GM18870 (cell line): ENCODE data around the gene CASK.
A peak's percentile ranks its signal among the peaks of the same experiment; 100 is the strongest.
"Not testable (repeated sequence)": the region's sequence is repeated elsewhere in the genome, so short reads cannot be mapped to it uniquely, and the experiment has no call there.

Experiments used
- ATAC-seq: cut with Tn5 transposase; IDR thresholded peaks from one replicate; pipeline ENCODE4 v1.9.1; 2021; ENCODE audit warnings: moderate library complexity; ENCODE audit not compliant: unreplicated experiment

Gene CASK

GRCh38 chrX:41737065-41737464 lies 186.3 kb downstream of the CASK start:
- no peak for ATAC-seq

GRCh38 chrX:41734530-41734929 lies 188.8 kb downstream of the CASK start:
- no peak for ATAC-seq

DNA sequence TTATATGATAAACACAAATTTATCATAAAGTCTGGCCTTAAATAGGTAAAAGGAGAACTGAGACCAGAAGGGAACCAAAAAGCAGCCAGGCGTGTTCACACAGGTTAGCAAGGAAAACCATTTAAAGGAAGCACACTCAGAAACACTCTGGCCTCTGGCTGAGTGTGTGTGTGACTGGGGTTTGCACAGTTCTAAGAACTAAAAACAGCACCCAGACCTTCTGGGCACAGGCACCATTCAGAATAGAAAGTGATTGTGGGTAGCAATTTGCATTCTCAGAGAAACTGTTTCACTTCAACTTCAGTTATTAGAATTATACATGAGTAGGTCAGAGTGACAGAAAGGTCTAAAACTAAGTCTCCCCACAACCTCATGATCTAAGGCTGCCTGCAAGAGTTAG lies 189.4 kb downstream of the CASK start:
- ATAC-seq = peak; percentile 96

GRCh38 chrX:41732260-41732659 lies 191.1 kb downstream of the CASK start:
- ATAC-seq = no peak

DNA sequence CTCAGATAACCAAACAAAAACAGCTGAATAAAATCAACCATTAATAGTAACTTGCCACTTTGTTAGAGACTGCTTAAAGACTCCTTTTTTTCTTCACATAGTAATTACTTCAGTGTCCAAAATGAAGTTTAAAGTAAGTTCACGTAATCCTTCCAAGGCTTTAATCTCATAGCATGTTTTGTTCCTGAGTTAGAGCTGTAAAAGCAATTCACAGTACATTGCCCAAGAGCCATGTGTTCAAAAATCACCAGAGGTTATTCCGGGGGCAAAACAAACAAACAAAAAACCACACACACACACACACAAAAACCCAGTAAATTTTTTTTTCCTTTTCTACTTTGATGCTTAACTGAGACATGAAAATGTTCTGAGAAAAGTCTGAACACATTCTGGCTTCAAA lies 193.3 kb downstream of the CASK start:
- no peak for ATAC-seq

DNA sequence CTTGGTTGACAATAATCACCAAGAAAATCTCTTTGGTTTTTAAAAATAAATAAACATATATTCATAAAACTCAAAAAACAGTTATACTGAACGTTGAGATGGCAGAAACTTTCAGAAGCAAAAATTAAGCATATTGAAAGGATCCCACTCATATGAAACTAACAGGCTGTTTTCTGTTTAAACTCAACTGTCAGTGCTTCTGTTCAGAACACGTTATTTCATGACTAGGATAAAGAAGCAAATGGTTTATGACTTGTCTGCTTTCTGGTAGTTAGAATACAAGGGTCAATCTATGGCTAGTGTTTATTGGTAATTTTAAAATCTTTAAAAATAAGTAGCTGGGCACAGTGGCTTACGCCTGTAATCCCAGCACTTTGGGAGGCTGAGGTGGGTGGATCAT lies 195.2 kb downstream of the CASK start:
- ATAC-seq = no peak

DNA sequence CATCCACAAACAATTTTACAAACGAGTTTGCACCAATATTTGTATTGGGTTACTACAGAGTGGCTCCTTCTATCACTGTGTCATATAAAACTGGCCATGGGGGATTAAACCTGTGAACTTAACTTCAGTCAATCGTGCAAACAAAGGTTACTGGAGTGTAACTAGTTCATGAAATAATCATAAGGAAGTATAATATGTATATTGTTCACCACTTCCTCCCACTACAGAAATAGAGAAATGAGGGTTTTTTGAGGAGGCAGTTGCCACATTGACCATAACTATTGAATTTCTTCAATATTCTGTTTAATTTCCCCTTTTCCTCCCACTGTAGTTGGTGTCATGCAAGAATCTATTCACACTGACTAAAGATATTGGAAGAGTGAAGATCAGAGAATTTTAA lies 199.5 kb downstream of the CASK start, which contains the start of gene GPR82:
Gene GPR82 (plus strand): TSS at position 356 of the 400 bp plus-strand sequence. CDS start 2,846 bp downstream, outside the sequence.
- no peak for ATAC-seq

DNA sequence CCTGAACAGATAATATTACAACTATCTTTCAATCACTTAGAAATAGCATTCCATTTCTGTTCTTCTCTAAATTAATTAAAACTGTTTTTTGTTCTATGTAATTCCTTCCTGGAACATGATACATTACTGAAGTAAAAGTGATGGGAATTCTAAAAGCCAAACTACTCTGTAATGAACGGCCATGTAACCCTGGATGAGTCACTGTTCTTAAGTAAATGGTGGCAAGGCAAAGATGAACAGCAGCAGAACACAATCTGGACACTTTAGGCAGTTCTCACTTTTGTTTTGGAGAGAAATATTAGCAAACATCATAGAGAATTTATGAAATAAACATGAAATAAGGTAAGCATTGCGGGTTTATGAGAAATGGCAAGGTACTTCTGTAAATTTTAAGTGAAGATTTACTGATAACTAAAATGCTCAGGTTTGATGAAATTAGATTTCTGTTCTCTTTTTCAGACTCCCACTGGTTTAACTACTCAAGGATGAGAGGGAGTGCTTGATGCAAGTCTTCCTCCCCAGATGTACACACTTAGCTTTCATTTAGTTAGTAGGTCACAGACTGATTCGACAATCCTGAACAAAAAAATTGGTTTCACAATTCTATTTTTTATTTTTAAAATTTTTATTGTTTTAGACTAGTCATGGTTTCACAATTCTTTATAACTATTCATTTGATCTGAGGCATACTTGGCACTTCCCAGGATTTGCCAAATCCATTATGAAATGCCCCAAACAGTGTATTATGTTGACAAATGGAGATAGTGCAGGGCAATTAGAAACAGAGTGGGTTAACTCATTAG lies 200.3 kb downstream of the CASK start:
- ATAC-seq = no peak

- ATAC-seq = no peak
Observed at GRCh38 chrX:41722214-41722613, 201.1 kb downstream of the CASK start.

DNA sequence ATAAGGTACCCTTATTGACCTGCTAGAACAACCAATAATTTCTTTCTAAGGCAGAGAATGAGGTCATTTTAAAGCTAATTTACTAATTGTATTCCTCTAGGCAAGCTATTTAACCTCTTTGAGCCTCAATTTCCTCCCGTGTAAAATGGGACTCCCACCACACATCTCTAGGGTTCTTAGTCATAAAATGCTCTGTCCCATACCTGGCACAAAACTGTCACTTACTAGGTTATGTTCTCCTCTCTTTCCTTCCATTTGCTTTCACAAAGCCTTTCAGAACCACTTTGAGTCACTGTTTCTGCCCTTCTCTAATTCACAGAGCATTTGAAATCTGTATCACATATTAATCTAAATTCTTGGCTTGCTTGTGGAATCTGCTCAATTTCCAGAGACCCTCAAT lies 201.8 kb downstream of the CASK start:
- no peak for ATAC-seq

- ATAC-seq = peak; percentile 71
Observed at GRCh38 chrX:41720125-41720779, 203.1 kb downstream of the CASK start.

DNA sequence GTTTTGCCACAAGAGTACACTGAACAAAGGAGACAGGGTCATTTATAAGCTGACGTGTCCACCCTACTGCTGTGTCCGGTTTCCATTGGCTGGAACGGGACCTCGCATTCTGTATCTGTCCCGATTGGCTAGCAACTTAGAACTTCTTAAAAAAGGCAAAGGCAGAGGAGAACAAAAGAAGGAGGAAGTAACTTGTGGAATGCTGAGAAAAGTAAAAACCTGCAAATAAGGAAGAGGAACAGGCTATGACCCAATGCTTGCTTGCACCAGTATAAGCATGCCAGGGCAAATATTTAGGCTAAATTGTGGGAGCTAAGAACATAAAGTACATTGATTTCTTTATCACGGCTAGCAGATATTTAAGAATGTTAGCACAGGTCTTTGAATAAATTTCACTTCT lies 203.7 kb downstream of the CASK start:
- ATAC-seq = not testable (repeated sequence)

- no peak for ATAC-seq
Observed at GRCh38 chrX:41718481-41719235, 204.7 kb downstream of the CASK start.

GRCh38 chrX:41716767-41717473 lies 206.4 kb downstream of the CASK start:
- no peak for ATAC-seq

GRCh38 chrX:41716222-41716621 lies 207.1 kb downstream of the CASK start:
- no peak for ATAC-seq

DNA sequence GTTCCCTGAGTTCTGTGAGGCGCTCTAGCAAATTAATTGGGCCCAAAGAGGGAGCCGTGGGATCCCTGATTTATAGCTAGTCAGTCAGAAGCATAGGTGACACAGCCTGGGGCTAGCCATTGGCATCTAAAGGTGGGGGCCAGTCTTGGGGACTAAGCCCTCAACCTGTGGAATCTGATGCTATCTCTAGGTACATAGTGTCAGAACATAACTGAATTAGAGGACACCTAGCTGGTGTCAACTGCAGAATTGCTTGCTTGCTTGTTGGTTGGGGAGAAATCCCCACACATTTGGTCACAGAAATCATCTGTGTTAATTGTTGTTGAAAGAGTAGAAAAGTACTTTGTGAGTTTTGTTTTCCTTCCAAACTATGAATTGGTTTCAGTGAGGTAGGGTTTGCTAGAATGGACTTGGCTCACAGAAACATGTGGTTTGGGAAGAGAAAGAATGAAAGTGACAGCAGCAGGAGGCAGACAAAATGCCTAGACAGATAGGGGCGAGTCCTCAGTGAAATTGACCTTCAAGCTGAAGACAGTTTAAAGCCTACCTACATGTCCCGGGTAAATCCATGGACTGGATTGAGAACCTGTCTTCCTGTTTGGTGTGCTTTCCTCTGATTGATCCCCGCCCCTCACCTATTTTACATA lies 212.2 kb downstream of the CASK start:
- no peak for ATAC-seq

GRCh38 chrX:41708486-41708885 lies 214.9 kb downstream of the CASK start:
- no peak for ATAC-seq

DNA sequence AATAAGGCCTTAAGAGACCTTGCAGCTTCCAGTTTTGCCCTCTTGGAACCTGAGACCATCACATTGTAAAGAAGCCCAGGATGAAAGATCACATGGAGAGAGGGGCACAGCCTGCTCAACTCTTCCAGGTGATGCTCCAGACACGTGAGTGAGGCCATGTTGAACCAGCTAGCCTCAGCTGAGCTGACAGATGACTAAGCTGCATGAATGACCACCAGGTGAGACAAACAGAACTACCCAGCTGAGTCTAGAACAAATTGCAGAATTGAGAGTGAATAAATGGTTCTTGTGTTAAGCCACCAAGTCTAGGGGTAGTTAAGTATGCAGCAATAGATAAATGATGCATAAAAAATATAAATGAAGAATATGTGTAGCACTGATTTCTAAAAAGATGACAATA lies 216.1 kb downstream of the CASK start:
- no peak for ATAC-seq

GRCh38 chrX:41705680-41706374 lies 217.5 kb downstream of the CASK start:
- peak; percentile 78 for ATAC-seq

DNA sequence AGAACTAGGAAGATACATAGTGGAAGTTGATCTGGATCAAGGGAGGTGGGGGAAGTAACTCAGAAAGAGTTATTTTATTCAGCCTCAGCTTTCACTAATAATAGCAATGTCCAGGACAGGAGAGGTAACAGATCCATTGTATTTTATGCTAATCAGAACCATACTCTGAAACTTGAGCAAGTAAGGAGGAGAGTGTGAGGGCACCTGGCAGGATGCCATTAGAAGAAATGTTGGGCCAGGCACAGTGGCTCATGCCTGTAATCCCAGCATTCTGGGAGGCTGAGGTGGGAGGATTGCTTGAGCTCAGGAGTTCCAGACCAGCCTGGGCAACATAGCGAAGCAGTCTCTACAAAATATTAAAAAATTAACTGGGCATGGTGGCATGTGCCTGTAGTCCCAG lies 218.3 kb downstream of the CASK start:
- no peak for ATAC-seq
